Subcutaneous adipose tissue (tissue), 4 donors: ENCODE measurements around the gene TMEM94. TPM values are rescaled to one million over a fixed set of nuclear protein-coding genes. Genes with fewer than 3 reads are reported as not detected.

Experiments
- total RNA-seq, 4 donors: library from RNA; depleted of rRNA; stranded (reverse); fragments of >200 nt; gene quantifications; one replicate each; pipeline ENCODE4 v1.1.0, GENCODE V29; 2016
- TF ChIP-seq, protein P1 (sequence below): fragments of 450-650 bp; IDR thresholded peaks from one replicate; pipeline ENCODE4 v1.5.1; 2016; ENCODE audit warnings: low read depth, mild to moderate bottlenecking, control low read depth, antibody characterized with exemption, moderate library complexity

The TMEM94 gene
- total RNA-seq, 4 donors from 2014 or later = 35.0 to 80.2 (median 45.9) TPM

- TF ChIP-seq, protein P1, sequence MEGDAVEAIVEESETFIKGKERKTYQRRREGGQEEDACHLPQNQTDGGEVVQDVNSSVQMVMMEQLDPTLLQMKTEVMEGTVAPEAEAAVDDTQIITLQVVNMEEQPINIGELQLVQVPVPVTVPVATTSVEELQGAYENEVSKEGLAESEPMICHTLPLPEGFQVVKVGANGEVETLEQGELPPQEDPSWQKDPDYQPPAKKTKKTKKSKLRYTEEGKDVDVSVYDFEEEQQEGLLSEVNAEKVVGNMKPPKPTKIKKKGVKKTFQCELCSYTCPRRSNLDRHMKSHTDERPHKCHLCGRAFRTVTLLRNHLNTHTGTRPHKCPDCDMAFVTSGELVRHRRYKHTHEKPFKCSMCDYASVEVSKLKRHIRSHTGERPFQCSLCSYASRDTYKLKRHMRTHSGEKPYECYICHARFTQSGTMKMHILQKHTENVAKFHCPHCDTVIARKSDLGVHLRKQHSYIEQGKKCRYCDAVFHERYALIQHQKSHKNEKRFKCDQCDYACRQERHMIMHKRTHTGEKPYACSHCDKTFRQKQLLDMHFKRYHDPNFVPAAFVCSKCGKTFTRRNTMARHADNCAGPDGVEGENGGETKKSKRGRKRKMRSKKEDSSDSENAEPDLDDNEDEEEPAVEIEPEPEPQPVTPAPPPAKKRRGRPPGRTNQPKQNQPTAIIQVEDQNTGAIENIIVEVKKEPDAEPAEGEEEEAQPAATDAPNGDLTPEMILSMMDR = no peak
These were observed 8.6 kb downstream of the TMEM94 start for GRCh38 chr17:75465039-75465438.

- TF ChIP-seq, protein P1 = no peak
These were observed 11.9 kb downstream of the TMEM94 start for GRCh38 chr17:75468291-75468754.

GRCh38 chr17:75468779-75469373 is 12.4 kb downstream of the TMEM94 start:
- TF ChIP-seq, protein P1 = no peak

GRCh38 chr17:75471207-75471606 is 14.8 kb downstream of the TMEM94 start:
- TF ChIP-seq, protein P1 = no peak

DNA sequence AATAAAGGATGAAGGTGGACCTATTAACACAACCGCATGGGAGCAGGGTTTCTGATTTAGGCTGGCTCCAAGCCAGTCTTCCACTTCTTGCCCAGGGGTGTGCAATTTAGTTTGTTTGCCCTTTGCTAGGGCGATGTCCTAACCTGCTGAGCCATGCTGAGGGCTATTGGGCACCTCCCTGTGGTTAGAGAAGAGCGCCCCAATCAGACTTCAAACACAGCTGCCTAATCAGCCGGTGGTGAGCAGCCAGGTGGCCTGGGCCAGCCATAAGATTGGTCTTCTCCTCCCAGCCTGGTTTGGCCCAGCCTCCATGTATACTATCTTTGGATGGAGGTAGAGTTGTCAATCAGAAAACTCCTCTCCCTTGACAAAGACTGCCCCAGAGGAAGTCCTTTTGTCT is 15.7 kb downstream of the TMEM94 start:
- TF ChIP-seq, protein P1 = no peak

- TF ChIP-seq, protein P1 = no peak
These were observed 16.8 kb downstream of the TMEM94 start for GRCh38 chr17:75473246-75473645.

DNA sequence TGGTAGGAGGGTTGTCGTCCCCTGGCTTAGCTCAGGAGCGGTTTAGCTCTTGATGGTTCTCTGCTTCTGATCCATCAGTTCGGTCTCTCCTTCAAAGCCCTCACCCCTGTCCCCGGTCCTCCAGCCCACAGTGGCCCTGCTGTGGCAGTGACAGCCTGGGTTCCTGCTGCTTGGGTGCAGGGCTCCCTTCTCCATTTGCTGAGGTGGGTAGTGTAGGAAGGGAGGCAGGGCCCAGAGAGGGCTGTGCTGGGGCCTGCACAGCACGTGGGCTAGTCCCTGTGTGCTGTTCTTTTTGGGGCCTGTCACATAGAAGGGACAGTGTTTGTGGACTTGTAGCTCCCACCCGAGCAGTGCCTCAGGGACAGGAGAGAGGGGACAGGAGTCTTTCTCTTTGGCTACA is 18.3 kb downstream of the TMEM94 start:
- TF ChIP-seq, protein P1 = no peak
